ENCODE measurements around the gene VGF.

The VGF gene

GRCh38 chr7:101165958-101166647 is 734 bp upstream of the VGF start:
- DNase-seq, result no peak

GRCh38 chr7:101164071-101164840 is 1.1 kb downstream of the VGF start:
- peak; percentile 70 for DNase-seq

GRCh38 chr7:101163279-101164070 is 1.9 kb downstream of the VGF start:
- peak; percentile 55 for DNase-seq

GRCh38 chr7:101162551-101163278 is 2.7 kb downstream of the VGF start:
- DNase-seq, result peak; percentile 54

- DNase-seq, result no peak
These were observed 3.5 kb downstream of the VGF start for GRCh38 chr7:101161692-101162471.

- DNase-seq, result no peak
These were observed 4.5 kb downstream of the VGF start for GRCh38 chr7:101160910-101161309.

- DNase-seq, result no peak
These were observed 5.4 kb downstream of the VGF start for GRCh38 chr7:101159696-101160674.

GRCh38 chr7:101156866-101157589 is 8.3 kb downstream of the VGF start:
- DNase-seq, result no peak

GRCh38 chr7:101156277-101156676 is 9.1 kb downstream of the VGF start:
- no peak for DNase-seq

GRCh38 chr7:101155303-101155702 is 10.1 kb downstream of the VGF start:
- no peak for DNase-seq

- no peak for DNase-seq
These were observed 10.7 kb downstream of the VGF start for GRCh38 chr7:101154693-101155102.

GRCh38 chr7:101153969-101154692 is 11.2 kb downstream of the VGF start, which contains the start of gene AP1S1:
TSS of gene AP1S1 (plus strand) at chr7:101154476. CDS start at chr7:101154515, 39 bp downstream.
- DNase-seq, result peak; percentile 93

GRCh38 chr7:101151908-101152651 is 13.3 kb downstream of the VGF start:
- DNase-seq, result no peak

- DNase-seq, result no peak
These were observed 24.5 kb downstream of the VGF start for GRCh38 chr7:101140746-101141382.

- DNase-seq, result no peak
These were observed 25.1 kb downstream of the VGF start for GRCh38 chr7:101140339-101140699.

GRCh38 chr7:101138213-101138870 is 27.0 kb downstream of the VGF start:
- DNase-seq, result no peak

- no peak for DNase-seq
These were observed 27.6 kb downstream of the VGF start for GRCh38 chr7:101137651-101138212.
